Adipose tissue (tissue), 3 donors: ENCODE results near the gene SNX15. TPM values are rescaled to one million over a fixed set of nuclear protein-coding genes. Genes with fewer than 3 reads are reported as not detected.
A peak's percentile ranks its signal among the peaks of the same experiment; 100 is the strongest.
"Not testable (repeated sequence)": the region's sequence is repeated elsewhere in the genome, so short reads cannot be mapped to it uniquely, and the experiment has no call there.

Experiments
- H3K27ac ChIP-seq: one replicate; pipeline ENCODE4 v1.5.1; 2013; ENCODE audit warnings: low read depth, low read length
- WGBS, 3 donors: extraction: QIAGEN DNeasy Blood & Tissue Kit; methylation state at CpG; one replicate each; pipeline ENCODE4 v1.1.7; 2013; 5-methylcytosine and 5-hydroxymethylcytosine counted together
- polyA plus RNA-seq, 3 donors: library from polyadenylated mRNA; stranded (reverse); fragments of 200-250 nt; gene quantifications; one replicate each; pipeline ENCODE4 v1.2.3, GENCODE V29; 2013
- donor health status: healthy with polysubstance abuse.
- donor health status: Bipolar disorder and iron deficiency.
- donor health status: healthy.

Gene SNX15
- 10 to 100 TPM; 14.3 to 27.7 (median 25.3) TPM for polyA plus RNA-seq

GRCh38 chr11:65027213-65028067 lies at the start of gene SNX15:
SNX15 (plus strand) TSS chr11:65027439; CDS start chr11:65027538, 99 bp downstream.
- 1% methylated on average over 51 of the region's 51 CpGs for WGBS, 3 donors
- peak within 1 kb of the TSS; percentile 73 for H3K27ac ChIP-seq

- WGBS, 3 donors, result 70 to 90% (median 89%) methylated on average over 4 to 5 of the region's 5 CpGs
- not testable (repeated sequence) for H3K27ac ChIP-seq
These were observed 43.9 kb upstream of the SNX15 start for GRCh38 chr11:64983339-64983738.

- no peak overlapping the region for H3K27ac ChIP-seq
These were observed 39.0 kb upstream of the SNX15 start for GRCh38 chr11:64987998-64988854.

GRCh38 chr11:64989416-64989815 lies 37.8 kb upstream of the SNX15 start:
- no peak overlapping the region for H3K27ac ChIP-seq
- WGBS, 3 donors, result 65 to 86% (median 75%) methylated on average over 13 of the region's 13 CpGs

More at GRCh38 chr11:64987998-64988854, 39.0 kb upstream of the SNX15 start:
- 81 to 86% (median 85%) methylated on average over 6 of the region's 6 CpGs for WGBS, 3 donors

- H3K27ac ChIP-seq, result no peak overlapping the region
- WGBS, 3 donors, result 19 to 62% (median 20%) methylated on average over 15 of the region's 15 CpGs
These were observed 36.9 kb upstream of the SNX15 start for GRCh38 chr11:64990222-64990923.

GRCh38 chr11:64994318-64994717 lies 32.9 kb upstream of the SNX15 start:
- 95 to 98% (median 96%) methylated on average over 7 of the region's 7 CpGs for WGBS, 3 donors
- H3K27ac ChIP-seq, result no peak overlapping the region

GRCh38 chr11:64996327-64996709 lies 30.9 kb upstream of the SNX15 start:
- 32 to 37% (median 36%) methylated on average over 11 of the region's 11 CpGs for WGBS, 3 donors
- no peak overlapping the region for H3K27ac ChIP-seq

GRCh38 chr11:64996710-64997380 lies 30.4 kb upstream of the SNX15 start, which contains the start of gene BATF2:
BATF2 (minus strand) TSS chr11:64996971; CDS start chr11:64996914, 57 bp downstream.
- 13 to 24% (median 19%) methylated on average over 9 of the region's 9 CpGs for WGBS, 3 donors
- no peak within 1 kb of the TSS for H3K27ac ChIP-seq

GRCh38 chr11:64998141-64998540 lies 29.1 kb upstream of the SNX15 start:
- 71 to 85% (median 85%) methylated on average over 1 of the region's 1 CpG for WGBS, 3 donors
- H3K27ac ChIP-seq, result no peak overlapping the region

GRCh38 chr11:64998690-64999431 lies 28.4 kb upstream of the SNX15 start:
- WGBS, 3 donors, result 41 to 77% (median 71%) methylated on average over 9 of the region's 9 CpGs
- H3K27ac ChIP-seq, result no peak overlapping the region

GRCh38 chr11:64999478-64999877 lies 27.8 kb upstream of the SNX15 start:
- WGBS, 3 donors, result 92 to 100% (median 95%) methylated on average over 1 of the region's 1 CpG

GRCh38 chr11:65002706-65003105 lies 24.5 kb upstream of the SNX15 start:
- 63 to 76% (median 72%) methylated on average over 5 of the region's 5 CpGs for WGBS, 3 donors

More at GRCh38 chr11:64999478-64999877, 27.8 kb upstream of the SNX15 start:
- H3K27ac ChIP-seq, result no peak overlapping the region

GRCh38 chr11:65003282-65003681 lies 24.0 kb upstream of the SNX15 start:
- WGBS, 3 donors, result 77 to 81% (median 79%) methylated on average over 7 of the region's 7 CpGs
- H3K27ac ChIP-seq, result no peak overlapping the region

More at GRCh38 chr11:65002706-65003105, 24.5 kb upstream of the SNX15 start:
- H3K27ac ChIP-seq, result no peak overlapping the region

GRCh38 chr11:65003968-65004367 lies 23.3 kb upstream of the SNX15 start:
- not testable (repeated sequence) for H3K27ac ChIP-seq
- WGBS, 3 donors, result 53 to 75% (median 67%) methylated on average over 3 of the region's 3 CpGs

GRCh38 chr11:65008016-65008415 lies 19.2 kb upstream of the SNX15 start:
- H3K27ac ChIP-seq, result no peak overlapping the region
- 70 to 75% (median 75%) methylated on average over 7 of the region's 7 CpGs for WGBS, 3 donors

- H3K27ac ChIP-seq, result no peak overlapping the region
- WGBS, 3 donors, result 89 to 92% (median 90%) methylated on average over 2 of the region's 2 CpGs
These were observed 18.4 kb upstream of the SNX15 start for GRCh38 chr11:65008873-65009272.
